A549 (cell line): ENCODE results near the gene CALHM3. TPM values are rescaled to one million over a fixed set of nuclear protein-coding genes. Genes with fewer than 3 reads are reported as not detected.

Experiments used
- ATAC-seq, 2 experiments: fragments of 200-7000 bp in 1 of 2; fragments of >200 bp in 1 of 2; cut with Nextera tagmentation in 1 of 2; cut with Tn5 transposase in 1 of 2; 3 replicates each; pipeline versions ENCODE4 v1.8.0 to v1.9.1; 2018 to 2020; ENCODE audit warnings: mild to moderate bottlenecking in 1 of 2, moderate library complexity in 1 of 2
- CTCF ChIA-PET: fragments of 300-600 bp; sonication (Branson Sonifier 250); formaldehyde crosslinking; extraction: SDS; loops from one replicate; lab custom pipeline; 2021; ENCODE audit warnings: antibody characterized with exemption, inconsistent platforms; lab: Yijun Ruan, JAX
- POLR2A ChIA-PET: fragments of 350-600 bp; formaldehyde crosslinking; extraction: SDS; loops from one replicate; lab custom pipeline; 2021; ENCODE audit warnings: antibody characterized with exemption, inconsistent platforms; lab: Yijun Ruan, JAX
- DNase-seq, 2 experiments: peaks; one replicate each; pipeline versions ENCODE4 v3.0.0 to v3.0.0-alpha.2; 2011 to 2016; ENCODE audit warnings: low read depth in 1 of 2, low spot score in 1 of 2
- FAIRE-seq: peaks from 2 replicates; lab custom pipeline; 2011; peaks lifted over from hg19 to GRCh38; lab: Jason Lieb, UNC
- H3K27ac ChIP-seq, 2 experiments: fragments of >200 bp; sonication (Bioruptor Twin); formaldehyde crosslinking; 3 replicates each; pipeline ENCODE4 v1.5.1; 2016 to 2017
- H3K4me1 ChIP-seq: fragments of >200 bp; sonication (Bioruptor Twin); formaldehyde crosslinking; 3 replicates; pipeline ENCODE4 v1.6.1; 2016
- H3K4me2 ChIP-seq: fragments of >200 bp; sonication (Bioruptor Twin); formaldehyde crosslinking; 3 replicates; pipeline ENCODE4 v1.6.1; 2016
- H3K4me3 ChIP-seq: fragments of >200 bp; sonication (Bioruptor Twin); formaldehyde crosslinking; 3 replicates; pipeline ENCODE4 v1.5.1; 2016
- H3K9me3 ChIP-seq: fragments of >200 bp; sonication (Bioruptor Twin); formaldehyde crosslinking; 3 replicates; pipeline ENCODE4 v1.6.1; 2016
- CEBPB ChIP-seq, 2 experiments: fragments of >200 bp in 1 of 2; sonication (Bioruptor Twin) in 1 of 2; formaldehyde crosslinking in 1 of 2; IDR thresholded peaks; 2 replicates each; pipeline ENCODE4 v1.6.1; 2012 to 2016
- CHD4 ChIP-seq: fragments of 200-600 bp; sonication (generic); IDR thresholded peaks from 2 replicates; pipeline ENCODE4 v1.6.1; 2016; ENCODE audit warnings: antibody characterized with exemption, mild to moderate bottlenecking, borderline replicate concordance
- EHMT2 ChIP-seq: fragments of 200-600 bp; sonication (generic); IDR thresholded peaks from 2 replicates; pipeline ENCODE4 v1.6.1; 2016; ENCODE audit warnings: antibody characterized with exemption, low read depth, mild to moderate bottlenecking, moderate library complexity
- ELK1 ChIP-seq: fragments of 150-350 bp; IDR thresholded peaks from 2 replicates; pipeline ENCODE4 v1.6.1; 2014; ENCODE audit warnings: low read depth, mild to moderate bottlenecking, low read length
- FOXS1 ChIP-seq: fragments of 250-450 bp; sonication (Bioruptor Pico); IDR thresholded peaks from 2 replicates; pipeline ENCODE4 v1.5.0; 2020; ENCODE audit warnings: mild to moderate bottlenecking, moderate library complexity
- GATA3 ChIP-seq: IDR thresholded peaks from 2 replicates; pipeline ENCODE4 v1.6.1; 2012; ENCODE audit warnings: borderline replicate concordance
- HDAC2 ChIP-seq: fragments of 200-600 bp; sonication (generic); IDR thresholded peaks from 2 replicates; pipeline ENCODE4 v1.6.1; 2016
- HOXA7 ChIP-seq: fragments of 250-450 bp; sonication (Bioruptor Pico); IDR thresholded peaks from 2 replicates; pipeline ENCODE4 v1.5.0; 2020; ENCODE audit warnings: mild to moderate bottlenecking, moderate library complexity
- HOXB13 ChIP-seq: fragments of 250-450 bp; sonication (Bioruptor Pico); IDR thresholded peaks from 2 replicates; pipeline ENCODE4 v1.5.0; 2020; ENCODE audit warnings: low read depth, mild to moderate bottlenecking, moderate library complexity
- KDM1A ChIP-seq: fragments of 200-600 bp; sonication (generic); IDR thresholded peaks from 2 replicates; pipeline ENCODE4 v1.6.1; 2016; ENCODE audit warnings: low read depth, mild to moderate bottlenecking
- KDM5A ChIP-seq: fragments of 200-600 bp; sonication (generic); IDR thresholded peaks from 2 replicates; pipeline ENCODE4 v1.6.1; 2016; ENCODE audit warnings: antibody characterized with exemption, mild to moderate bottlenecking
- POLR2AphosphoS2 ChIP-seq: conservative IDR thresholded peaks from 2 replicates; pipeline ENCODE4 v1.6.1; 2012; ENCODE audit warnings: low read length, improper control_type of control experiment, inconsistent platforms
- RARB ChIP-seq: fragments of 250-450 bp; sonication (Bioruptor Pico); IDR thresholded peaks from 2 replicates; pipeline ENCODE4 v1.8.0; 2021; ENCODE audit warnings: mild to moderate bottlenecking, moderate library complexity
- SMC3 ChIP-seq: fragments of >200 bp; sonication (Bioruptor Twin); formaldehyde crosslinking; IDR thresholded peaks from 3 replicates; pipeline ENCODE4 v1.6.1; 2018; ENCODE audit warnings: inconsistent platforms
- ZC3H11A ChIP-seq: fragments of 450-650 bp; IDR thresholded peaks from 2 replicates; pipeline ENCODE4 v1.6.1; 2014; ENCODE audit warnings: antibody characterized with exemption, mild to moderate bottlenecking
- ZFP36 ChIP-seq: fragments of 450-650 bp; IDR thresholded peaks from 2 replicates; pipeline ENCODE4 v1.6.1; 2014; ENCODE audit warnings: borderline replicate concordance; ENCODE audit not compliant: partially characterized antibody
- ZSCAN20 ChIP-seq: fragments of 250-450 bp; sonication (Bioruptor Pico); IDR thresholded peaks from 2 replicates; pipeline ENCODE4 v1.8.0; 2022; ENCODE audit warnings: mild to moderate bottlenecking, moderate library complexity
- WGBS: methylation state at CpG from one replicate; pipeline ENCODE4 v1.1.6; 2017; ENCODE audit errors: missing lambda C conversion rate; 5-methylcytosine and 5-hydroxymethylcytosine counted together
- polyA plus RNA-seq, 4 experiments: library from polyadenylated mRNA; depleted of rRNA in 3 of 4; stranded (reverse); fragments of >200 nt; fragmentation: RNase III in 1 of 4; extraction: RNeasy Plus Mini Kit Qiagen cat#74134 plus additional on column Dnase treatment in 1 of 4; gene quantifications; 2 replicates in 3 of 4; 3 replicates in 1 of 4; pipeline ENCODE4 v1.2.3, GENCODE V29; 2011 to 2017
- TF ChIP-seq, protein P1 (sequence below): fragments of 450-650 bp; IDR thresholded peaks from 2 replicates; pipeline ENCODE4 v1.6.1; 2014; ENCODE audit warnings: antibody characterized with exemption
- TF ChIP-seq, protein P2 (sequence below): fragments of >200 bp; sonication (Bioruptor Twin); formaldehyde crosslinking; IDR thresholded peaks from 3 replicates; pipeline ENCODE4 v1.6.1; 2016
- TF ChIP-seq, protein P3 (sequence below): fragments of 250-450 bp; sonication (Bioruptor Pico); IDR thresholded peaks from 2 replicates; pipeline ENCODE4 v1.5.0; 2020; ENCODE audit warnings: low read depth, mild to moderate bottlenecking, moderate library complexity

CALHM3 gene
- polyA plus RNA-seq, 2 of the 4 experiments (the other 2 are of a cell fraction), result 0.08 to 0.21 TPM

- CTCF ChIA-PET, result interaction anchor here (1.2 kb wide), 1 partner anchor 20 kb away, joined by 3 read pairs; no protein-coding TSS in a partner anchor
- WGBS, result 85% methylated on average over 11 of the region's 12 CpGs
- Histone ChIP-seq H3K9me3 (no peaks in the 10 kb centered on the region), H3K4me3 (no peak overlapping the region), H3K4me2 (no peak overlapping the region), H3K27ac (no peak overlapping the region), H3K4me1 (peaks cover 8% of the 10 kb centered on the region; the same call in 2 of the 3 replicates)
- DNase-seq (no peak), FAIRE-seq (no peak), ATAC-seq (no peak)
- TF ChIP-seq GATA3 (no peak), CEBPB (IDR thresholded peaks at IDR 0.05) (no peak), ZSCAN20 (CRISPR knock-in tag) (no peak), FOXS1 (no peak), KDM5A (no peak)
- TF ChIP-seq, protein P1, sequence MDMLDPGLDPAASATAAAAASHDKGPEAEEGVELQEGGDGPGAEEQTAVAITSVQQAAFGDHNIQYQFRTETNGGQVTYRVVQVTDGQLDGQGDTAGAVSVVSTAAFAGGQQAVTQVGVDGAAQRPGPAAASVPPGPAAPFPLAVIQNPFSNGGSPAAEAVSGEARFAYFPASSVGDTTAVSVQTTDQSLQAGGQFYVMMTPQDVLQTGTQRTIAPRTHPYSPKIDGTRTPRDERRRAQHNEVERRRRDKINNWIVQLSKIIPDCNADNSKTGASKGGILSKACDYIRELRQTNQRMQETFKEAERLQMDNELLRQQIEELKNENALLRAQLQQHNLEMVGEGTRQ, result no peak
- TF ChIP-seq, protein P2, sequence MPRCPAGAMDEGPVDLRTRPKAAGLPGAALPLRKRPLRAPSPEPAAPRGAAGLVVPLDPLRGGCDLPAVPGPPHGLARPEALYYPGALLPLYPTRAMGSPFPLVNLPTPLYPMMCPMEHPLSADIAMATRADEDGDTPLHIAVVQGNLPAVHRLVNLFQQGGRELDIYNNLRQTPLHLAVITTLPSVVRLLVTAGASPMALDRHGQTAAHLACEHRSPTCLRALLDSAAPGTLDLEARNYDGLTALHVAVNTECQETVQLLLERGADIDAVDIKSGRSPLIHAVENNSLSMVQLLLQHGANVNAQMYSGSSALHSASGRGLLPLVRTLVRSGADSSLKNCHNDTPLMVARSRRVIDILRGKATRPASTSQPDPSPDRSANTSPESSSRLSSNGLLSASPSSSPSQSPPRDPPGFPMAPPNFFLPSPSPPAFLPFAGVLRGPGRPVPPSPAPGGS, result no peak
- POLR2A ChIA-PET, result interaction anchor here (0.6 kb wide), 1 partner anchor 120 kb away, joined by 3 read pairs; no protein-coding TSS in a partner anchor
Measured at GRCh38 chr10:103445767-103446567, 33.1 kb downstream of the CALHM3 start.

DNA sequence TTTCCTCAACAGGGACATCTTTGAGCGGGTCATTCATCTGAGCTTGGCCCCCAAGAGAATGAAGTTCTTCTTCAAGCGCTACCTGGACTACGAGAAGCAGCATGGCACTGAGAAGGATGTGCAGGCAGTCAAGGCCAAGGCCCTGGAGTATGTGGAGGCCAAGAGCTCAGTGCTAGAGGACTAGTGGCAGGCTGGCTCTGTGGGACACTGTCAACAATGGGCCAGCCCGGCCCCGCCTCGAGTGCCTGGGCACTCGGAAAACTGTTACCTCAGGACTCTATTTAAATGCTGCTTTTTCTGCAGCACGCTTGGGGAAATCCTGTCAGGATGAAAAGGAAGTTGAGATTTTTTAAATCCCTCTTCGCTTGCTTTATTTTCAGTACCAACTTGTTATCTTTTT is 33.7 kb downstream of the CALHM3 start:
- ChIA-PET CTCF (interaction anchor here (0.6 kb wide), 1 partner anchor 28 kb away, joined by 3 read pairs; no protein-coding TSS in a partner anchor), POLR2A (no interaction called here)
- peaks cover 2% of the 10 kb centered on the region; the same call in 1 of the 3 replicates for H3K4me1 ChIP-seq
- no peak for DNase-seq
- no peak for ATAC-seq
- H3K4me3 ChIP-seq, result no peak overlapping the region
- no peaks in the 10 kb centered on the region for H3K9me3 ChIP-seq
- WGBS, result 92% methylated on average over 9 of the region's 9 CpGs
- no peak overlapping the region for H3K4me2 ChIP-seq
- no peak for FAIRE-seq
- no peak overlapping the region for H3K27ac ChIP-seq
- no peak for TF ChIP-seq ZC3H11A
- TF ChIP-seq FOXS1, result no peak
- TF ChIP-seq SMC3, result no peak
- no peak for TF ChIP-seq HOXB13 (CRISPR knock-in tag)

GRCh38 chr10:103444478-103444877 is 34.6 kb downstream of the CALHM3 start:
- CTCF ChIA-PET, result interaction anchor here (0.6 to 2.1 kb wide), 3 partner anchors 10 to 98 kb away, joined by 3 to 5 read pairs (median 3); no protein-coding TSS in a partner anchor

DNA sequence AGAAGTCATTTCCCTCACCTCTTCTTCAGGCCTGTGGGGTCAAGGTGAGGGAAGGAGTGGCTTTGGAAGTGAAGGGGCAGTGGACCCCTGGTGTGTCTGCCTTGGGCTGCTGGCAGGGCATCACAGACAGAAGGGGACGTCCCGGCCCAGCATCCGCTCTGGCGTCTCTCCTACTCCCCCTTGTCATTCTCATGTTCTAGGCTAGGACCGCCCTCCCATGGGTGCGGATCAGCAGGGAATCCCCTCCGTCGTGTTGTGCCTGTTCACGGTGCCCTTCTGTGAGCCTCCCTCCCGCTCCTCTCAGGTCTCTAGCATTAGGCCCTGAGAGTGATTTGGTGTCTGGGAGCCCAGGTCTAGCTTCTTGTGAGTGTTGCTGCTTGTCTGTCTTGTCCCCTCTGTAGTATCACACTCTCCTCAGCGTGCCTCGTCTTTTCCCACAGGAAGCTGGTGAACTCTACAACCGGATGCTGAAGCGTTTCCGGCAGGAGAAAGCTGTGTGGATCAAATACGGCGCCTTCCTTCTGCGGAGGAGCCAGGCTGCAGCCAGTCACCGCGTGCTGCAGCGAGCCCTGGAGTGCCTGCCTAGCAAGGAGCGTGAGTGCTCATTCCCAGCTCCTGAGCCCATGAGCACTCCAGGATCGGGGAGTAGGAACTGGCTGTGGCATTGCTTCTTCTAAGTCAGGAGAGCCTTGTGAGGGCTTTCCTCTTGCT is 35.4 kb downstream of the CALHM3 start:
- ChIA-PET POLR2A (no interaction called here), CTCF (interaction anchor here (0.8 to 2.1 kb wide), 4 partner anchors 10 to 42 kb away, joined by 3 to 6 read pairs (median 4); no protein-coding TSS in a partner anchor)
- no peak for FAIRE-seq
- TF ChIP-seq HOXA7 (no peak), FOXS1 (no peak), EHMT2 (no peak), RARB (no peak), HDAC2 (no peak), ZFP36 (no peak), CHD4 (no peak), POLR2AphosphoS2 (no peak)
- TF ChIP-seq, protein P3, sequence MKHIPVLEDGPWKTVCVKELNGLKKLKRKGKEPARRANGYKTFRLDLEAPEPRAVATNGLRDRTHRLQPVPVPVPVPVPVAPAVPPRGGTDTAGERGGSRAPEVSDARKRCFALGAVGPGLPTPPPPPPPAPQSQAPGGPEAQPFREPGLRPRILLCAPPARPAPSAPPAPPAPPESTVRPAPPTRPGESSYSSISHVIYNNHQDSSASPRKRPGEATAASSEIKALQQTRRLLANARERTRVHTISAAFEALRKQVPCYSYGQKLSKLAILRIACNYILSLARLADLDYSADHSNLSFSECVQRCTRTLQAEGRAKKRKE, result no peak
- TF ChIP-seq, protein P2, result no peak

More at GRCh38 chr10:103444478-103444877, 34.6 kb downstream of the CALHM3 start:
- H3K4me1 ChIP-seq, result no peaks in the 10 kb centered on the region
- no peak overlapping the region for H3K4me2 ChIP-seq
- no peak for TF ChIP-seq KDM1A
- no peak for TF ChIP-seq ELK1
- DNase-seq (no peak), FAIRE-seq (no peak), ATAC-seq (no peak)
- H3K4me3 ChIP-seq, result no peak overlapping the region
- no peaks in the 10 kb centered on the region for H3K9me3 ChIP-seq
- POLR2A ChIA-PET, result no interaction called here
- 95% methylated on average over 4 of the region's 10 CpGs for WGBS
- no peak overlapping the region for H3K27ac ChIP-seq

More for the DNA sequence above, 35.4 kb downstream of the CALHM3 start:
- WGBS, result 95% methylated on average over 23 of the region's 23 CpGs
- no peaks in the 10 kb centered on the region for H3K4me1 ChIP-seq
- ATAC-seq (no peak), DNase-seq (no peak)
- no peak overlapping the region for H3K4me2 ChIP-seq
- no peaks in the 10 kb centered on the region for H3K9me3 ChIP-seq
- no peak overlapping the region for H3K27ac ChIP-seq
- H3K4me3 ChIP-seq, result no peak overlapping the region
